ENCODE results near the gene HPS6.
A peak's percentile ranks its signal among the peaks of the same experiment; 100 is the strongest.
"Not testable (repeated sequence)": the region's sequence is repeated elsewhere in the genome, so short reads cannot be mapped to it uniquely, and the experiment has no call there.

The HPS6 gene

DNA sequence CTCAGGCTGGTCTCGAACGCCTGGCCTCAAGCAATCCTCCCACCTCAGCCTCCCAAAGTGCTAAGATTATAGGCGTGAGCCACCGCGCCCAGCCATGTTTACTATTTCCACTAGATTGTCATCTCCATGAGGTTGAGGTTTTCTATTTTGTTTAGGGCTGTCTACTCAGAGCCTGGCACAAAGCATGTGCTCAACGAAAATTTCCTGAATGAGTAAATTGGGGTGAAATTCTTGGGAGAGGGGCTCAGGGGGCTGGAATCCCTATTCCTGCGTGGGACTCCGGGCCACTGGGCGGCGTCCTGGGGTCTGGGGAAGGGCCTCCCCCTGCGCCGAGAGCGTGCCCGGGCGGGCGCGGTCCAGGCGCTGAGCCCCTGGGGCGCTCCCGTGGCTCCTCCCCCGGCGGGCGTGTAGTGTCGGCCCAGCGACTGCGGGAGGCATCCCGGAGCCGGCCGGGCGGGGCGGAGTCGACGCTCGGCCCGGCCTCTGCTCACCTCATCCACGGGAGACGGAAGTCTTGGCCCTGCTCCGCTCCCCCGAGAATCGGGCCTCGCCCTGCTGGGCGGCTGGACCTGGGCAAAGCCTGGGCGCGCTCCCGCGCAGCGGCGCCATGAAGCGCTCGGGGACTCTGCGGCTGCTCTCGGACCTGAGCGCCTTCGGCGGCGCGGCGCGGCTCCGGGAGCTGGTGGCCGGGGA, at the start of gene HPS6:
HPS6 (plus strand) TSS at position 482 of the 693 bp plus-strand sequence; CDS start at position 608, 126 bp downstream.
- peak; percentile 89 for DNase-seq

DNA sequence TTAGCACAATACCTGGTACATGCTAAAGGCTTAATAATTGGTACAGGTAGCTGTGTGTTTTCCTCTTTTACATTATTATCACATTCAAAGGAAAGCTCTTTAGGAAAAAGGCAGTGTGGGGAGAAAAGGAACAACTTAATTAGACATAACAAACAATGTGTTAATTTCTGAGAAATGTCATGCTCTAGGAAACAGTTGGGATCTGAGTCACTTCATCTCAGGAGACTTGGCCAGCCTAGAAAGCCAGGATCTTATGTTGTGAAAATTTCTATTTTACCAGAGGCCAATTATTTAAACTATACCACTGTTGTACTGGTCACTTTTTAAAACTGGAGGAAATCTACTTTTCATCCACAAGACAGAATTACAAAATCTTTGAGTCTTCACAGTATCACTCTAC, 48.7 kb upstream of the HPS6 start:
- no peak for DNase-seq

- DNase-seq = no peak
Observed at GRCh38 chr10:102017295-102017694, 47.9 kb upstream of the HPS6 start.

DNA sequence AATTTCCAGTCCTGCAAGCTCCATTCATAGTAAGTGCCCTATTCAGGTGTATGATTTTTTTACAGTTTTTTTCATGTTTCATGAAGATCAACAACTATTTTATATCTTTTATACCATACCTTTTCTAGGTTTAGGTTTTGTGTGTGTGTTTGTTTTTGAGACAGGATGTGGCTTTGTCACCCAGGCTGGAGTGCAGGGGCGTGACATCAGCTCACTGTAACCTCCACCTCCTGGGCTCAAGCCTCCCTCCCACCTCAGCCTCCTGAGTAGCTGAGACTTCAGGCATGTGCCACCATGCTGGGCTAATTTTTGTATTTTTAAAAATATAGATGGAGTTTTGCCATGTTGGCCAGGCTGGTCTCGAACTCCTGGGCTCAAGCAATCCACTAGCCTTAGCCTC, 44.2 kb upstream of the HPS6 start:
- no peak for DNase-seq

DNA sequence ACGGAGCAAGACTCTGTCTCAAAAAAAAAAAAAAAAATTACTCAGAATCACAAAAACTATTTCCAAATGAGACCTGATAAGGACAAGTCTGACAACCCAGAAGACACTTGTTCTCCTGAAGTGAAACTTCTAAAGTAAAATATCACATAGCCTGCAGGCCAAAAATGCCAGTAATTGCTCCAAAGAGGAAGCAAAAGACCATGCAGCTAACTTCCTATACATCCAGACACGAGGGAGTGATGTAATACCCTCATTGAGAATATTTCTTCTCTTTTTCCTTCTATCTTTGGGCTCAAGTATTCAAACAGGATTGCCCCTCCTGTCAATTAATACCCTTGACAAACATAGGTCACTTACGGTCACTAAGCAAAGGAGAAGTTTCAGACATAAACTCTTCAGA, 40.4 kb upstream of the HPS6 start:
- no peak for DNase-seq

- DNase-seq = no peak
Observed at GRCh38 chr10:102027261-102027660, 37.9 kb upstream of the HPS6 start.

GRCh38 chr10:102033787-102034186, 31.4 kb upstream of the HPS6 start:
- no peak for DNase-seq

- DNase-seq = not testable (repeated sequence)
Observed at GRCh38 chr10:102035807-102036206, 29.3 kb upstream of the HPS6 start.

GRCh38 chr10:102038410-102038809, 26.7 kb upstream of the HPS6 start:
- DNase-seq = no peak

- DNase-seq = no peak
Observed at GRCh38 chr10:102040305-102041050, 24.7 kb upstream of the HPS6 start.

GRCh38 chr10:102045292-102045691, 19.9 kb upstream of the HPS6 start:
- DNase-seq = no peak

DNA sequence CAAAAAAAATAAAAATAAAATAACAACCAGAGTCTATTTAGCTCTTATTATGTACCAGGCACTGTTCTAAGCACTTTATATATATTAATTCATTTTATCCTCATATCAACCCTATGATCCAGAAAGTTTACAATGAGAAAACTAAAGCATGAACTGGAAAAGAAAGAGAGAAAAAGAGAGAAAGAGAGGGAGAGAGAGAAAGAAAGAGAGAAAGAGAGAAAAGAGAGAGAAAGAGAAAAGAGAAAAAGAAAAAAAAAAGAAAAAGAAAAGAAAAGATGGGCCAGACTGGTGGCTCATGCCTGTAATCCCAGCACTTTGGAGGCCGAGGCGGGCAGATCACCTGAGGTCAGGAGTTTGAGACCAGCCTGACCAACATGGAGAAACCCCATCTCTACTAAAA, 19.1 kb upstream of the HPS6 start:
- DNase-seq = no peak

GRCh38 chr10:102054881-102055646, 10.1 kb upstream of the HPS6 start:
- not testable (repeated sequence) for DNase-seq

DNA sequence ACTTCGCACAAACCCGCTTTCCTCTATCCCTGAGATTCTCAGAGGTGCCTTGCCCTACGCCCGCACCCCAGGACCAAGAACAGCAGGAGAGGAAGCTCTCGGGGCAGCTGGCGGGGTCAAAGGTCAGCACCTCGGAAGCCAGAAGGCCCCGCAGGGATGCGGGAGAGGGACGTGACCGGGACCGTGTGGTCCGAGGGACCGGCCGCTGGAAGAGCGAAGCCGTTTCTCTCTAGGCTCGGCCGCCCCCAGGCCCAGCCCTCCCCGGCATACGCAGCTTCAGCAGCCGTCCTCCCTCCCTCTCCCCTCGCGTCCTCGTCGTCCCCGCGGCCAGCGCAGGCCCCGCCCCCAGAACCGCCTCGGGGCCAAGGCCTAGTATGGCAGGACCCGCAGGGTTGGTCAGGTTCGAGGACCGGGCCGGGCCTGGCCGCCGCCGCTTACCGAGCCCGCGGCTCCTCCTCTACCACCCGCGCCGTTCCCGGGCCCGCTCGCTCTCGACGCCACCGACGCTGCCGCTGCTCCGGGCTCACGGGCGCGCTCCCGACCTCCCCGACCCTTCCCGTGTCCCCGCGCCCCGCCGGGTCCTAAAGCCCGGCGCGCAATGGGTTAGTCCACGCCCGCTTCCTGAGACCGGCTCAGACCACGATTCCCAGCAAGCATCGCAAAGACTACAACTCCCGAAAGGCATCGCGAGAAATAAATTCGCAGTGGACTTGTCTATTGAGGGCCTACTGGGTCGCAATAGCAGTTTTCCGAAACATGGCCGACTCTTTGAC, 9.3 kb upstream of the HPS6 start, which contains the start of gene ARMH3:
ARMH3 (minus strand) TSS at position 527 of the 773 bp plus-strand sequence. CDS start 16,059 bp downstream, outside the sequence.
- peak; percentile 86 for DNase-seq

- DNase-seq = no peak
Observed at GRCh38 chr10:102059987-102060386, 5.2 kb upstream of the HPS6 start.

GRCh38 chr10:102064503-102064867, 664 bp upstream of the HPS6 start:
- DNase-seq = no peak

DNA sequence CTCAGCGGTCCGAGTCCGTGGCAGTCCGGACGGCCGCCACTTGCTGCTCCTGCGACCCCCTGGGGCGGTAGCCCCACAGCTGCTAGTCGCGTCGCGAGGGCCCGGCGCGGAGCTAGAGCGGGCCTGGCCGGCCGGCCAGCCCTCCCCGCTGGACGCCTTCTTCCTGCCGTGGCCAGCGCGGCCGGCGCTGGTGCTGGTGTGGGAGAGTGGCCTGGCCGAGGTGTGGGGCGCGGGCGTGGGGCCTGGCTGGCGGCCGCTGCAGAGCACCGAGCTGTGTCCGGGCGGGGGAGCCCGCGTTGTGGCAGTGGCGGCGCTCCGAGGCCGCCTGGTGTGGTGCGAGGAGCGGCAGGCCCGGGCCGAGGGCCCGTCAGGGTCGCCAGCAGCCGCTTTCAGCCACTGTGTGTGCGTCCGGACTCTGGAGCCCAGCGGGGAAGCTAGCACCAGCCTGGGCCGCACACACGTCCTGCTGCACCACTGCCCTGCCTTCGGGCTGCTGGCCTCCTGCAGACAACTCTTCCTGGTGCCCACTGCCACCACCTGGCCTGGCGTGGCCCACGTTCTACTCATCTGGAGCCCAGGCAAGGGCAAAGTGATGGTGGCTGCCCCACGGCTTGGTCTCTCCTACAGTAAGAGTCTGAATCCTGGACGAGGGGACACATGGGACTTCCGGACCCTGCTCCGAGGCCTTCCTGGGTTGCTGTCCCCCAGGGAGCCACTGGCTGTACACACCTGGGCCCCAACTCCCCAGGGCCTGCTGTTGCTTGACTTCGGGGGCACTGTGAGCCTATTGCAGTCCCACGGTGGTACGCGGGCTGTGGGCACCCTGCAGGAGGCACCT, 631 bp downstream of the HPS6 start:
- DNase-seq = peak; percentile 5

- no peak for DNase-seq
Observed at GRCh38 chr10:102066399-102067088, 1.4 kb downstream of the HPS6 start.

DNA sequence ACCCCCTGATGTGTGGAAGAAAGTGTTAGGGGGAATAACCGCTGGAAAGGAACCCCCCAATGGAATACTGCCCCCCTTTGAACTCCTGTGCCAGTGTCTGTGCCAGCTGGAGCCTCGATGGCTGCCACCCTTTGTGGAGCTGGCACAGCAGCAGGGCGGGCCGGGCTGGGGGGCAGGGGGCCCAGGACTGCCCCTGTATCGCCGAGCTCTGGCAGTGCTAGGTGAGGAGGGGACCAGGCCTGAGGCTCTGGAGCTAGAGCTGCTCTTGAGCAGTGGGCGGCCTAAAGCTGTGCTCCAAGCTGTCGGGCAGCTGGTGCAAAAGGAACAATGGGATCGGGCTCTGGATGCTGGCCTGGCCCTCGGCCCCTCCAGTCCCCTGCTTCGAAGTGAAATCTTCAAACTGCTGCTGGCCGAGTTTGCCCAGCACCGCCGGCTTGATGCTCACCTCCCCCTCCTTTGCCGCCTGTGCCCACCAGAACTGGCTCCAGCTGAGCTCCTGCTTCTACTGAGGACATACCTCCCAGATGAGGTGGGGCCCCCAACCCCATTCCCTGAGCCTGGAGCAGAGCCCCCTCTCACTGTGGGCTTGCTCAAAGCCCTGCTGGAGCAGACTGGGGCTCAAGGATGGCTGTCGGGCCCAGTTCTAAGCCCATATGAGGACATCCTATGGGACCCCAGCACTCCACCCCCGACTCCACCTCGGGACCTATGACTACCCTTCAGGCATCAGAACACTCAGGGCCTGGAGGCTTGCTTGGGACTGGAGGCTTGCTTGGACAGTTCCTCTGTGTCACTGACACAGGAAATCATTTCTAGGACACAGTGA, 2.2 kb downstream of the HPS6 start:
- no peak for DNase-seq

DNA sequence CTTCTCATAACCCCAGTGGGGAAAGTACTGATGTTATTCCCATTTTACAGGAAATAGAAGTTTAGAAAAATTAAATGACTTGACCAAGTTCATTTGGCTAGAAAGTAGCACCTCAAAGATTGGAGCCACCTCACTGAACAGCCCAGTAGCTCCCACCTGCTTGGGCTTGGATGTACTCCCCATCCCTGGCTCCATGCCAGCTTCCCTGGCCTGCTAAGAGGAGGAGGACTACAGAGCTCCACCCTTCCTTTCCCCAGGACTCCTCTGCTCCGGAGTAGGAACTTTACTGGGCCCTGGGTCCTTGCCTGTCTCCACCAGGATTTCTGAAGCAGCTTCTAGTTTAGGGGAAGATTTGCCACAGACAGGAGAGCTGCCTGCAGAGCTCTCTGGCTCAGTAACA, 3.1 kb downstream of the HPS6 start:
- DNase-seq = no peak

Measured in activated gamma-delta T cell treated with Interleukin-2 at 50 U/mL for 16 hours (primary cell).